Tibial nerve (tissue), 4 donors: ENCODE results near the gene SLC25A13.

ENCODE experiments used
- CTCF ChIP-seq, 5 experiments: fragments of 200-600 bp in 3 of 5; fragments of 450-650 bp in 2 of 5; sonication (generic) in 3 of 5; IDR thresholded peaks; one replicate each; pipeline ENCODE4 v1.5.1; 2016 to 2019; ENCODE audit warnings: antibody characterized with exemption in 5 of 5, mild to moderate bottlenecking in 3 of 5, moderate library complexity in 2 of 5
- EP300 ChIP-seq, 2 donors: sonication (generic); formaldehyde crosslinking; IDR thresholded peaks; one replicate each; pipeline ENCODE4 v1.6.1; 2017; ENCODE audit warnings: antibody characterized with exemption in 2 of 2, mild to moderate bottlenecking in 1 of 2
- POLR2A ChIP-seq, 2 donors: fragments of 450-650 bp; IDR thresholded peaks; one replicate each; pipeline ENCODE4 v1.6.1; 2017; ENCODE audit warnings: antibody characterized with exemption in 2 of 2, mild to moderate bottlenecking in 2 of 2, moderate library complexity in 2 of 2

GRCh38 chr7:96090756-96091155 lies 231.1 kb downstream of the SLC25A13 start:
- no peak for TF ChIP-seq CTCF (IDR thresholded peaks at IDR 0.05)
- TF ChIP-seq EP300 (IDR thresholded peaks at IDR 0.05) = no peak
- TF ChIP-seq POLR2A (IDR thresholded peaks at IDR 0.05) = no peak
